NK-92 (cell line): ENCODE data around the gene ACOXL.

Source experiments
- DNase-seq: peaks from one replicate; lab custom pipeline; 2025; ENCODE audit not compliant: unreplicated experiment; lab: John Stamatoyannopoulos, UW

Gene ACOXL

GRCh38 chr2:111148225-111148873, 416.0 kb downstream of the ACOXL start:
- no peak for DNase-seq

GRCh38 chr2:111148925-111149324, 416.6 kb downstream of the ACOXL start:
- DNase-seq, result no peak

- no peak for DNase-seq
These were observed 417.6 kb downstream of the ACOXL start for GRCh38 chr2:111149882-111150455.

GRCh38 chr2:111154758-111155157, 422.4 kb downstream of the ACOXL start:
- no peak for DNase-seq

GRCh38 chr2:111155610-111156009, 423.2 kb downstream of the ACOXL start:
- no peak for DNase-seq

- DNase-seq, result no peak
These were observed 424.2 kb downstream of the ACOXL start for GRCh38 chr2:111156529-111156928.

GRCh38 chr2:111157071-111157661, 424.8 kb downstream of the ACOXL start:
- DNase-seq, result no peak

- no peak for DNase-seq
These were observed 425.4 kb downstream of the ACOXL start for GRCh38 chr2:111157798-111158197.

- no peak for DNase-seq
These were observed 427.3 kb downstream of the ACOXL start for GRCh38 chr2:111159641-111160040.

- DNase-seq, result no peak
These were observed 428.4 kb downstream of the ACOXL start for GRCh38 chr2:111160758-111161157.

- no peak for DNase-seq
These were observed 429.6 kb downstream of the ACOXL start for GRCh38 chr2:111161971-111162370.

- DNase-seq, result no peak
These were observed 430.5 kb downstream of the ACOXL start for GRCh38 chr2:111162718-111163331.

- no peak for DNase-seq
These were observed 431.7 kb downstream of the ACOXL start for GRCh38 chr2:111164078-111164477.

GRCh38 chr2:111165084-111165483, 432.7 kb downstream of the ACOXL start:
- no peak for DNase-seq

- no peak for DNase-seq
These were observed 433.7 kb downstream of the ACOXL start for GRCh38 chr2:111166115-111166514.

GRCh38 chr2:111167076-111167862, 434.9 kb downstream of the ACOXL start:
- DNase-seq, result no peak

- DNase-seq, result no peak
These were observed 435.4 kb downstream of the ACOXL start for GRCh38 chr2:111167863-111168162.
